ENCODE measurements around the gene YJU2.
A peak's percentile ranks its signal among the peaks of the same experiment; 100 is the strongest.

The YJU2 gene

DNA sequence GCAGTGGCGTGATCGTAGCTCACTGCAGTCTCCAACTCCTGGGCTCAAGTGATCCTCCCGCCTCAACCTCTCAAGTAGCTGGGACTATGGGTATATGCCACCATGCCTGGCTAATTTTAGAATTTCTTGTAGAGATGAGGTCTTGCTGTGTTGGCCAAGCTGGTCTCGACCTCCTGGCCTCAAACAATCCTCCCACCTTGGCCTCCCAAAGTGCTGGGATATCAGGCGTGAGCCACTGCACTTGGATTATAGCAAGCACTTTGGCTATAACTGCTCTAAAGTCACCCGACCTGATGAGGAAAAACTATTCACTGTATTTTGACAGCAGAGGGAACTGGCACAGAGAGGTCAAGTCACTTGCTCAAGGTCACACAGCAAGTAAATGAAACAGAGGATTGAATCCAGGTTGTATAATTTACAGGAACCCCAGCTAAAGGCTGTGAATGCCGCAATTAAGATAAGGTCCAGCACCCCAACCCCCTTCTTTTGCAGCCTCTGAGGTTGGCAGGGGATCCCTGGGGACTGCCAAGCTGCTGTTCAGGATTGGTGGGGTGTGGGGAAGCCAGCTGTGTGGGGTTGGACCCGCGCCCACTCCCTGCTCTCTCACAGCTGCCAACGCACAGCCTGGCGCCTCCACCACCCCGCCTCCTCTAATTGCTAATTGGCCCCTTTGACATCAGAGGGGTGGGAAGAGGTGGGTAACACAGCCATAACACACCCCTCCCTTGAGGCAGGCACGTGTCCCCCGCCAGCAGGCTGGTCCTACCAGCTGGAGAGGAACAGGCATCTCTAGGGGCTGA is 49.3 kb downstream of the YJU2 start:
- DNase-seq (ENCODE audit: low read depth in 1 of 2, low spot score in 1 of 2), result no peak

DNA sequence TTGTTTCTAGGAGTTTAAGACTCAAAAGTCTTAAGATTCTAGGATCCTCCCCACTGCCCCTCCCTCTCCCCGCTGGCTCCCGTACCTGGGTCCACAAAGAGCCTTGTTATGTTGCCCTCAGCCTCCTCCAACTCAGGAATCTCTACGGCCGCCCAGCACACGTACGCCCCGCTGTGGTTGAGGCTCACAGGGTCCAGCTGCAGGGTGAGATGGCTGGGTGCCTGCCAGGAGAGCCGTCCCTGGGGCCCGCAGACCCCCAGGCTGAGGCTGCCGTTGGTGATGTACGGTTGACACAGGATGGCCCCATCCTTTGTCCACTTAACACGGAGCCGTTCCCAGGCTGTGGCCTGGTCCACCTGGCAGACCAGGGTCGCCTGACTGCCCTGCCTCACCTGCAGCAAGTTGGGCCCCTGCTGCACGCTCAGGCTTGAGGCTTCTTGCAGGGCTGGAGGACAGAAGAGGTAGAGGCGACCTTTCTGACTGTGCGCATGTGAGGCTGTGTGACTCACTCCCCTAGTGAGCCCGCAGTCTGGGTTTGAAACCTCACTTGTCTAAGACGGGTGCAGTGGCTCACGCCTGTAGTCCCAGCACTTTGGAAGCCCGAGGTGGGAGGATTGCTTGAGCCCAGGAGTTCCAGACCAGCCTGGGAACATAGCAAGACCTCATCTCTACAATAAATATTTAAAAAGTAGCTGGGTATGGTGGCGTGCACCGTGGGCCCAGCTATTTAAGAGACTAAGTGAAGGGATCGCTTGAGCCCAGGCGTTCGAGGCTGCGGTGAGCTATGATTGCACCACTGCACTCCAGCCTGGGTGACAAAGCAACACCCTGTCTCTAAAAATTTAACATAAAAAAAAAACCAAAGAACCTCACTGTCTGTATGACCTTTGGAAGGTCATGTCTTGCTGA is 51.3 kb downstream of the YJU2 start:
- no peak for DNase-seq (ENCODE audit: low read depth in 1 of 2, low spot score in 1 of 2)

DNA sequence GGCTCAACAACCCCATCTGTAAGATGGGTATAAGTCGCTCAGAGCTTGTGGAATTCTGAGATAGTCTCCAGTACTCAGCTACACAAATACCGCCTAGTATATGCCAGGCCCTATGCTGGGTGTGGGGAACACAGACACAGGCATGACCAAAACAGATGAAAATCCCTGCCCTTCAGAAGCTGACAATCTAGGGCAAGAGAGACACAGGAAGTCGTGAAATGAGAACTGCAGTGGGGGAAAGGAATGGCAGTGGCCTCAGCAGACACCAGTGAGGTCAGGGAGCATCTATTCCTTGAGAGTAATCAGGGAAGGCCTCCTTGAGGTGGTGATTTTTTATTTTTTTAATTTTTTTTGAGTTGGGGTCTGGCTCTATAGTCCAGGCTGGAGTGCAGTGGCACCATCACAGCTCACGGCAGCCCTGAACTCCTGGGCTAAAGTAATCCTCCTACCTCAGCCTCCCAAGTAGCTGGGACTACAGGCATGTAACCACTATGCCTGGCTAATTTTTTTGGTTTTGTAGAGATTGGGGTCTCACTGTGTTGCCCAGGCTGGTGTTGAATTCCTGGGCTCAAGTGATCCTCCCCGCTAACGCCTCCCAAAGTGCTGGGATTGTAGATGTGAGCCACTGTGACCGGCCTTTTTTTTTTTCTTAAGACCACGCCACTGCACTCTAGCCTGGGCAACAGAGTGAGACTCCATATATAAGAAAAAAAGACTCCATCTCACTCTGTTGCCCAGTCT is 52.1 kb downstream of the YJU2 start:
- DNase-seq (ENCODE audit: low read depth in 1 of 2, low spot score in 1 of 2), result no peak

DNA sequence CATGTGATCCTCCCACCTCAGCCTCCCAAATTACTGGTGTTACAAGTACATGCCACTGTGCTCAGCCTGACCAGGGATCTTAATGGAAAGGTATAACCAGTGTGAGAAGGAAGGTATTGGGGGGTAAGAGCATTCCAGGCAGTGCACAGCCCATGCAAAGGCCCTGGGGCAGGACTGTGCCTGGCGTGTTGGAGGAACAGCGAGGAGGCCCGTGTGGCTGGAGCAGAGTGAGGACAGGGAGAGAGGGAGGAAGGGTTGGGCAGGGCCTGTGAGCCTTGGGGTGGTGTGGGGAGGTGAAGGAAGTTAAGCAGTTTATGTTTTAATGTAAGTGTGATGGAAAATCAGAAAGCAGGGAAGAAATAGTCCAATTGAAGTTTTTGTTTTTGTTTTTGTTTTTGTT is 53.7 kb downstream of the YJU2 start:
- DNase-seq (ENCODE audit: low read depth in 1 of 2, low spot score in 1 of 2), result no peak

DNA sequence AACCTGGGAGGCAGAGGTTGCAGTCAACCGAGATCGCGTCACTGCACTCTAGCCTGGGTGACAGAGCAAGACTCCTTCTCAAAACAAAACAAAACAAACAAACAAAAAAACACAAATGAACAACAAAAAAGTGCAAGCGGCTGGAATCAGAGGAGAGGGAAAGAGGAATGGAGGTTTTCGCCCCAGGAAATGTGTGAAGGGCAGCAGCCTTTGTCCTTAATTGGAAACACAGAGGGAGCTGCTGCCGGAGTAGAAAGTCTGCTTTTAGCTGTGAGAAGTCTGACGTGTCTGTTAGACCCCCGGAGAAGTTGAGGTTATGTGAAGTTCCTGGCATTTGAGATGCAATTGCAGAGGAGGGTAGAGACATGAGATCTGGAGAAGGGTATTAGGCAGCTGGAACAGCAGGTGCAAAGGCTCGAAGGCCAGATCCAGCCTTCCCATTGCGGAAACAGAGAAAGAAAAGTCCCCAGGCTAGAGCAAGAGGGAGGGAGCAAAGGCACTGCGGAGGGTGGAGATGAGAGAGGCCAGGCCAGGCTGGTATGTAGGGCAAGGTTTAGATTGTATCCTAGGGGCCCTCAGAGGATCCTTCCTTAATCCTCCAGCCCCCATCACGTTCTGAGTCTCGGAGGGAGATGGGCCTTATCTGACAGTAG is 54.8 kb downstream of the YJU2 start:
- no peak for DNase-seq (ENCODE audit: low read depth in 1 of 2, low spot score in 1 of 2)

DNA sequence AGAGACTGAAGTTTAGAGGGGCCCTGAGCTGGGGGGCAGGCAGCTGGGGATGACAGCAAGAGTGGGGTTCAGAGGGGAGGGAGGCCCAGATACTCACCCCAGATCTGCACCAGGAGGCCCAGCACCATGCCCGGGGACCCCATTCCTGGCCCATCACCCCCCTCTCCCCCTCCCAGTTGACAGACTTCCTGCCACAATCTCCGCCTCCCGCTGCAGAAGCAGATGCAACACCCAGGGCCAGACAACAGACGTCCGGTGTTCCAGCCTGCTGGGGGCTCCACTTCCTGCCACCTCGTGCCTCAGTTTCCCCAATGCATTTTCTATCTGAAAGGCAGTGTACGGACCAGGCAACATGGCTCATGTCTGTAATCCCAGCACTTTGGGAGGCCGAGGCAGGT is 55.4 kb downstream of the YJU2 start, which contains the start of gene TMIGD2:
TSS of gene TMIGD2 (minus strand) at position 147 of the 398 bp plus-strand sequence. CDS start at position 143, 4 bp downstream.
- no peak for DNase-seq (ENCODE audit: low read depth in 1 of 2, low spot score in 1 of 2)

DNA sequence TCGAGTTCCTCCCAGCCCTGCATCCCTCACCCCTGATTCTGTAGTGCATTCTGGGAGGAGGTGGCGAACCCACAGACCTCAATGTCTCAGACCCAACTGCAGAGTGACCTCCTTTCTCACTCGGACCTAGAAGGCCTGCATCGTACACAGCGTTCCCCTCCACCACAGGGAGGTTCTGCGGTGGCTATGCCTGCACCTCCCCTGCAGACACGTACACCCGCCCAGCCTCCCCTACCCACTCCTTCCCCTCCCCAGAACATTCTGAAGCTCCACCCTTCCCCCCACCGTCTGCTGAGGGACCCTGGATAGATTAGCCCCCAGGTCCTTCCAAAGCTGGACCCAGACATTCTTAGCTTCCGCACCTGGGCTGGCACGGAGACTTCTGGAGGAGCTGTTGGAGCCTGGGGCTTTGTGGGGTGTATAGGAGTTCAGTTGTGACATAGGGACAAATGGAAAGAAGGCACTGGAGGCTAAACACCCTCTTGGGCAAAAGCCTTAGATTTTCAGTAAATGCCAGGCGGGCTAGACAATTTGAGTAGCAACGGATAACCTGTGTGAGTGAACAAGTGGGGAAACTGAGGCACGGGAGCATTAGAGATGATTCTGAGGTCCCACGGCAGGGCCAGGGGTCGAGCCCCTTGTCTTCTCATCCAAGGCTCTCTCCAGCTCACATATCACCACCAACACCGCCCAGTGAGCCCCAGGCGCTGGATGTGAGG is 57.1 kb downstream of the YJU2 start:
- DNase-seq (ENCODE audit: low read depth in 1 of 2, low spot score in 1 of 2), result no peak

DNA sequence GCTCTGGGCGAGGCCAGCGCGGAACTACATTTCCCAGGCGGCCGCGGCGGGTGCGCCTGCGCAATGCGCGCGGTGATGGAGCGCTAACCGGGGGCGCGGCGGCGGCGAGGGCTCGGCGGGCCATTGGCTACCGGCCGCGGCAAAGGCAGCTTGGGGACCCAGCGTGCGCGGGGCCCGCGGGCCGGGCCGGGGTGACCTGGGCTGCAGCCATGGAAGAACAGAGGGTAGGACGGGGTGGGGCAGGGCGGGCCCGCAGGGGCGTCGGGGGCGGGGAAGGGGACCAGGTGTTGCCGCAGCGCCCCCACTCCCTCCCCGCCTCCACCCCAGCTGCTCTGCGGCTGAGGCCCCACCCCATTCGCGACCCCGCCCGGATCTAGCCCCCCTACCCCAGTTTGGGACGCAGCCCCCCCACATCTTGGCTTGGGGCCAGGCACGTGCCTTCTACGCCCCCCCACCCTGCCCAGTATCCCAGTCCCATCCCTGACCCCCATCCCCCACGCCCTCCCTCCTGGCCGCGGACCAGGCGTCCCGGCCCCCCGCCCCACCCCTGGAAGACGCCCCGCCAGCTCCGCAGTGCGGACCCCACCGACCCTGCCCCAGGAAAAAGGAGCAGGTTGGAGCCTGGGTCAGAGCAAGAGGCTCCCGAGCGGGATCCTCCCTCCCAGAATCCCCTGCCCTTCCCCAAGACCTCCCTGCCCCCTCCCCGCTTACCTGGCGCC is 57.8 kb downstream of the YJU2 start, which contains the start of gene FSD1:
TSS of gene FSD1 (plus strand) at position 61 of the 719 bp plus-strand sequence. CDS start at position 210, 149 bp downstream.
- DNase-seq (ENCODE audit: low read depth in 1 of 2, low spot score in 1 of 2), result peak; percentile 15 to 66

DNA sequence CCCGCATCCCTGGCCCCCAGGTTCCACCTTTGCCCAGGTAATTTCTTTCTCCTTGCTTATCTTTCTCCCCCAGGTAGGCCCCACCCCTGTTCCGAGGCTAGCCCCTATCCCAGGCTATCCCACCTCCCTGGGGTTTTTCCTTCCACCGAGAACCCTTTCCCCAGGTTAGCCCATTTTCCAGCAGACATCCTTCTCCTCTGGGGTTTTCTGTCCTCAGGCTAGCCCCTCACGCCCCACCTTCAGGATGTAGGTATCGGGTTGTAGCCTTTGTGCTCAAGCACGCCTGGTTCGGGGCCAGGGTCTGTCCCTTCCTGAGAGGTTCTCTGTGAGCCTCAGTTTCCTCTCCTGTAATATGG is 58.4 kb downstream of the YJU2 start:
- DNase-seq (ENCODE audit: low read depth in 1 of 2, low spot score in 1 of 2), result no peak

DNA sequence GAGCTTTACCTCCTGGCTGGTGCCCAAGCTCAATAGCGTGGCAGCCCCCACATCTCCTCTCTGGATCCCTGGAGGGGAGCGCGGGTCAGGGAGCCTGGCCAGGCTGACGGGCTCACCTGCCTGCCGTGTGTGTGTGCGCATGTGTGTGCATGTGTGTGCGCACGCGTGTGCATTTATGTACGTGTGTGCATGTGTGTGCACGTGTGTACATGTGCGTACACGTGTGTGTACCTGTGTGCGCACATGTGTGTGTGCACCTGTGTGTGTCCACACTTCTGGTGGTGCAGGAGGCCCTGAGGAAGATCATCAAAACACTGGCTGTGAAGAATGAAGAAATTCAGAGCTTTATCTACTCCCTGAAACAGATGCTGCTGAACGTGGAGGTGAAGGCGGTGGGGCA is 58.8 kb downstream of the YJU2 start:
- no peak for DNase-seq (ENCODE audit: low read depth in 1 of 2, low spot score in 1 of 2)

DNA sequence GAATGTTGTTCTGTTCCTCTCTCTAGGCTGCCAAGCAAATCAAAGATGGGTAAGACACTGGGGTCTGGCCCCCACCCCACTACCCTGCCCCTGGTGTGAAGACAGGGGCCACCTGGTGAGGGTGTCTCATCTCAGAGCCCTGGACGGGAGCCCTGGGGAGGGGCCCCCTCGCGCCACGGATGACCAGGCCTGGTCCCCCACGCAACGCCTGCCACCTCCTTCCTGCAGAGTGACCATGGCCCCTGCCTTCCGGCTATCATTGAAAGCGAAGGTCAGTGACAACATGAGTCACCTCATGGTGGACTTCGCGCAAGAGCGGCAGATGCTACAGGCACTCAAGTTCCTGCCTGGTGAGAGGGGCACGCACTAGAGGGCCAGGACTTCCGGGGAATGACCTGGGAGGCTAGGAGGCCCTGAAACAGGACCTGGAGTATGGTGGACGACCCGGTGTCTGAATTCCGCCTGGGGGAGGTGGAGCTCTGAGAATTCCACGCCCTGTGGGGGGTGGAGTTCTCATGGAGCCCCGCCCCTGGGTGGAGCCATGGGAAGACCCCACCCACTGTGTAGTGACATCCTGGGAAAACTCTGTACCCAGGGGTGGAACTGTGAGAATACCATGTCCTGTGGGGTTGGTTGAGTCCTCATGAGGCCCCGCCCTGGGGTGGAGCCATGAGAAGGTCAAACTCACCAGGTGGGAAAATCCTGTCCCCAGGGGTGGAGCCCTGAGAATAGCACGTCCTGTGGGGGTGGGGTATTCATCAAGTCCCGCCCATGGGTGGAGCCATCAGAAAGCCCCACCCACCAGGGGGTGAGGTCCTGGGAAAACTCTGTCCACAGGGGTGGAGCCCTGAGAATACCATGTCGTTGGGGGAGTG is 63.6 kb downstream of the YJU2 start:
- DNase-seq (ENCODE audit: low read depth in 1 of 2, low spot score in 1 of 2), result no peak

DNA sequence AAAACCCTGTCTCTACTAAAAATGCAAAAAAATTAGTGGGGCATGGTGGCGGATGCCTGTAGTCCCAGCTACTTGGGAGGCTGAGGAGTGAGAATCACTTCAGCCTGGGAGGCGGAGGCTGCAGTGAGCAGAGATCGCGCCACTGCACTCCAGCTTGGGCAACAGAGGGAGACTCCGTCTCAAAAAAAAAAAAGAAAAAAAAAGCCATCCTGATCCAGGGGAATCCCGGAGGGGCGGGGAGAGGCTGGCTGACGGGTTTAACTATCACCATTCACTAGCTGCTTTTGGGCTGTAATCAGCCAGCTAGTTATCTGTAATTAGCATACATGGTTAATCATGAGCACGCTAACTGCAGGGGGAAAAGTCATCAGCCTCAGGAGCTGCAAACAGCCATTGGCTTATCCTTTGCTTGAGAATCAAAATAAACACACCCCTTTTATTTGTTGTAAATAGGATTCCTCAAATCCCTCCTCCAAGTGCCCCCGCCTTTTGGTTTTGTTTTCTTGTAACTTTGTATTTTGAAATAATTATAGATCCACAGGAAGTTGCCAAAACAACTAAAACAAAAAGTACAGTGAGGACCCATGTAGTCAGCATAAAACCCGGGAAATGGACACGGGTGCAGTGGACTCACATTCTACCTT is 67.1 kb downstream of the YJU2 start:
- no peak for DNase-seq (ENCODE audit: low read depth in 1 of 2, low spot score in 1 of 2)

DNA sequence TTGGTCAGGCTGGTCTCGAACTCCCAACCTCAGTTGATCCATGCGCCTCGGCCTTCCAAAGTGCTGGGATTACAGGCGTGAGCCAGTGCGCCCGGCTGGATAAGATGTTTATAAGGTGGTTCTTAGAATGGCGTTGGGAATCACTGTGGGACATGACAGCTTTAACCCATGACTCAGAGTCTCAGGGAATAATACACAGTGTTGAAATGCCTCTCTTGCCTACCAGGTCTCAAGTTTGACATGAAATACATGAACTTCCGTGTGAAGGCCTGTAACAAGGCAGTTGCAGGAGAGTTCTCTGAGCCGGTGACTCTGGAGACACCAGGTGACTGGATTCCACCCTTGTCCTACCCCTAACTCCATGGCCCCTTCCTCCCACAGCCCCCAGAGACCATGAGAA is 70.1 kb downstream of the YJU2 start:
- DNase-seq (ENCODE audit: low read depth in 1 of 2, low spot score in 1 of 2), result no peak

DNA sequence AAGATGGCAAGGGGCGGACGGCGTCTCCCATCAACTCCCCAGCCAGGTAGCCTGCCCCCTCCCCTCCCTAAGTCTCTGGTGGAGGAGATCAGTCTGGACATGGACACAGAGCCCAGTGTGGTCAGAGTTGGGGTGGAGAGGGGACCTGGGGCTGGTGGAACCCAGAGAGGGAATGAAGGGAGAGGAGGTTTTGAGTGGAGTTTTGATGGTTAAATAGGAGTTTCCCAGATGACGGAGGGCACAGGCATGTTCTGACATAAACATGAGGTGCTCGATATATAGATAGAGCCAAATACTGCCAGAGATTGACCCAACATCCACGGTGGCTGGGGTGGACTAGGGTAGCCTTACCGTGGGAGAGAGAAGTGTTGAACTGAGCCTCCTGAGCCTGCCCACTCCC is 71.6 kb downstream of the YJU2 start:
- DNase-seq (ENCODE audit: low read depth in 1 of 2, low spot score in 1 of 2), result no peak

Data from stimulated activated CD4-positive, alpha-beta T cell treated with anti-CD3 and anti-CD28 coated beads, Interleukin-15, amount 100 ng/mL, for 1 hour (primary cell).